A549 (cell line): ENCODE results near the gene MPI. TPM values are rescaled to one million over a fixed set of nuclear protein-coding genes. Genes with fewer than 3 reads are reported as not detected.
A peak's percentile ranks its signal among the peaks of the same experiment; 100 is the strongest.

ENCODE experiments used
- ATAC-seq, 2 experiments: fragments of 200-7000 bp in 1 of 2; fragments of >200 bp in 1 of 2; cut with Nextera tagmentation in 1 of 2; cut with Tn5 transposase in 1 of 2; 3 replicates each; pipeline versions ENCODE4 v1.8.0 to v1.9.1; 2018 to 2020; ENCODE audit warnings: mild to moderate bottlenecking in 1 of 2, moderate library complexity in 1 of 2
- CTCF ChIA-PET: fragments of 300-600 bp; sonication (Branson Sonifier 250); formaldehyde crosslinking; extraction: SDS; loops from one replicate; lab custom pipeline; 2021; ENCODE audit warnings: antibody characterized with exemption, inconsistent platforms; lab: Yijun Ruan, JAX
- POLR2A ChIA-PET: fragments of 350-600 bp; formaldehyde crosslinking; extraction: SDS; loops from one replicate; lab custom pipeline; 2021; ENCODE audit warnings: antibody characterized with exemption, inconsistent platforms; lab: Yijun Ruan, JAX
- DNase-seq, 2 experiments: peaks; one replicate each; pipeline versions ENCODE4 v3.0.0 to v3.0.0-alpha.2; 2011 to 2016; ENCODE audit warnings: low read depth in 1 of 2, low spot score in 1 of 2
- FAIRE-seq: peaks from 2 replicates; lab custom pipeline; 2011; peaks lifted over from hg19 to GRCh38; lab: Jason Lieb, UNC
- H3K27ac ChIP-seq, 2 experiments: fragments of >200 bp; sonication (Bioruptor Twin); formaldehyde crosslinking; 3 replicates each; pipeline ENCODE4 v1.5.1; 2016 to 2017
- H3K4me1 ChIP-seq: fragments of >200 bp; sonication (Bioruptor Twin); formaldehyde crosslinking; 3 replicates; pipeline ENCODE4 v1.6.1; 2016
- H3K4me2 ChIP-seq: fragments of >200 bp; sonication (Bioruptor Twin); formaldehyde crosslinking; 3 replicates; pipeline ENCODE4 v1.6.1; 2016
- H3K4me3 ChIP-seq: fragments of >200 bp; sonication (Bioruptor Twin); formaldehyde crosslinking; 3 replicates; pipeline ENCODE4 v1.5.1; 2016
- H3K9me3 ChIP-seq: fragments of >200 bp; sonication (Bioruptor Twin); formaldehyde crosslinking; 3 replicates; pipeline ENCODE4 v1.6.1; 2016
- BCL3 ChIP-seq: fragments of >200 bp; sonication (Bioruptor Twin); formaldehyde crosslinking; IDR thresholded peaks from 3 replicates; pipeline ENCODE4 v1.6.1; 2016
- CBX2 ChIP-seq: fragments of 200-600 bp; sonication (generic); IDR thresholded peaks from 2 replicates; pipeline ENCODE4 v1.6.1; 2016; ENCODE audit warnings: low read depth, mild to moderate bottlenecking, borderline replicate concordance
- CBX8 ChIP-seq: fragments of 200-600 bp; sonication (generic); IDR thresholded peaks from 2 replicates; pipeline ENCODE4 v1.6.1; 2016
- CEBPB ChIP-seq, 2 experiments: fragments of >200 bp in 1 of 2; sonication (Bioruptor Twin) in 1 of 2; formaldehyde crosslinking in 1 of 2; IDR thresholded peaks; 2 replicates each; pipeline ENCODE4 v1.6.1; 2012 to 2016
- CTCF ChIP-seq: fragments of >200 bp; sonication (Bioruptor Twin); formaldehyde crosslinking; IDR thresholded peaks from 3 replicates; pipeline ENCODE4 v1.5.1; 2016
- EHF ChIP-seq: fragments of 250-450 bp; sonication (Bioruptor Pico); IDR thresholded peaks from 2 replicates; pipeline ENCODE4 v1.5.0; 2020; ENCODE audit warnings: mild to moderate bottlenecking
- ESRRA ChIP-seq: fragments of 150-350 bp; IDR thresholded peaks from 2 replicates; pipeline ENCODE4 v1.6.1; 2014; ENCODE audit warnings: mild to moderate bottlenecking, low read length, borderline replicate concordance
- FOXS1 ChIP-seq: fragments of 250-450 bp; sonication (Bioruptor Pico); IDR thresholded peaks from 2 replicates; pipeline ENCODE4 v1.5.0; 2020; ENCODE audit warnings: mild to moderate bottlenecking, moderate library complexity
- GATA3 ChIP-seq: IDR thresholded peaks from 2 replicates; pipeline ENCODE4 v1.6.1; 2012; ENCODE audit warnings: borderline replicate concordance
- HDAC2 ChIP-seq: fragments of 200-600 bp; sonication (generic); IDR thresholded peaks from 2 replicates; pipeline ENCODE4 v1.6.1; 2016
- HOXB13 ChIP-seq: fragments of 250-450 bp; sonication (Bioruptor Pico); IDR thresholded peaks from 2 replicates; pipeline ENCODE4 v1.5.0; 2020; ENCODE audit warnings: low read depth, mild to moderate bottlenecking, moderate library complexity
- JUN ChIP-seq, 2 experiments: fragments of >200 bp; sonication (Bioruptor Twin); formaldehyde crosslinking; IDR thresholded peaks; 2 replicates in 1 of 2; 3 replicates in 1 of 2; pipeline ENCODE4 v1.6.1; 2016 to 2017
- RCOR1 ChIP-seq: fragments of 150-350 bp; IDR thresholded peaks from 2 replicates; pipeline ENCODE4 v1.6.1; 2014; ENCODE audit warnings: antibody characterized with exemption, low read length, low read depth
- RNF2 ChIP-seq: fragments of 200-600 bp; sonication (generic); IDR thresholded peaks from 2 replicates; pipeline ENCODE4 v1.6.1; 2016; ENCODE audit warnings: low read depth, mild to moderate bottlenecking, antibody characterized with exemption, moderate library complexity, borderline replicate concordance
- TP53 ChIP-seq: fragments of 250-450 bp; sonication (Bioruptor Pico); IDR thresholded peaks from 2 replicates; pipeline ENCODE4 v1.5.0; 2021; ENCODE audit warnings: mild to moderate bottlenecking, moderate library complexity
- WGBS: methylation state at CpG from one replicate; pipeline ENCODE4 v1.1.6; 2017; ENCODE audit errors: missing lambda C conversion rate; 5-methylcytosine and 5-hydroxymethylcytosine counted together
- polyA plus RNA-seq, 4 experiments: library from polyadenylated mRNA; depleted of rRNA in 3 of 4; stranded (reverse); fragments of >200 nt; fragmentation: RNase III in 1 of 4; extraction: RNeasy Plus Mini Kit Qiagen cat#74134 plus additional on column Dnase treatment in 1 of 4; gene quantifications; 2 replicates in 3 of 4; 3 replicates in 1 of 4; pipeline ENCODE4 v1.2.3, GENCODE V29; 2011 to 2017
- TF ChIP-seq, protein P1 (sequence below): IDR thresholded peaks from 2 replicates; pipeline ENCODE4 v1.6.1; 2012
- TF ChIP-seq, protein P2 (sequence below): fragments of >200 bp; sonication (Bioruptor Twin); formaldehyde crosslinking; IDR thresholded peaks from 2 replicates; pipeline ENCODE4 v1.6.1; 2016

Gene MPI
- polyA plus RNA-seq, 2 of the 4 experiments (the other 2 are of a cell fraction) = 39.9 to 53.7 TPM

- TF ChIP-seq EHF (CRISPR knock-in tag) = no peak
- TF ChIP-seq CEBPB (IDR thresholded peaks at IDR 0.05) = no peak
- TF ChIP-seq GATA3 = no peak
- TF ChIP-seq TP53 (CRISPR knock-in tag) = no peak
Observed at GRCh38 chr15:74851960-74852359, 37.9 kb upstream of the MPI start (continued).

DNA sequence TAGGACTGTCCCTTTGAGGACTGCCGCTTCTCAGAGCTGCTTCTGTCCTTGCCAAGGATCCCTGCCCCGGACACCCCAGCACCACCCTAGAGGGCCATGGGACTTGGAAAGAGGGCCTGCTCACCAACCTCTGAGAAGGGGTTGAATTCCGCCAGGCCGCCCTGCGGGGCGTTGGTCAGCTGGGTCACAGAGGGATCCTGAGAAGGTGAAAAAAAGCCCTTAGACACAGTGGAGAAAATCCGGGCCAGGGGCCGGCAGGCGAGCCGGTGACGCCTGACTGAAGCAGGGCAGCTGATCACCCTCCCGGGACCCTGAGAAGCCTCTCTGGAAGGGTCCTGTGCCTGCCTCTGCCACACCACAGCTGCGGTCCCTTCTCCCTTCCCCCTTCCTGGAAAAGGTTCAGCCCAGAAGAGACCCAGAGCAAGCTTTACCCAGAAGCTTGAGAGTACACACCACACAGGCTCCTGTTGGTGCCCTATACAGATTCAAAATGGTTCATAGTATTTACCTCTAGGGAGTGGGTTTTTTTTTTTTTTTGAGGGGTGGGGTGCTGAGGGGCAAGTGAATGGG, 35.3 kb upstream of the MPI start:
- FAIRE-seq (no peak), ATAC-seq (no peak), DNase-seq (no peak)
- Histone ChIP-seq H3K4me1 (peaks cover 5% of the 10 kb centered on the region; the same call in 1 of the 3 replicates), H3K4me2 (no peak overlapping the region), H3K27ac (no peak overlapping the region), H3K9me3 (no peaks in the 10 kb centered on the region), H3K4me3 (no peak overlapping the region)
- TF ChIP-seq BCL3 = no peak
- TF ChIP-seq CBX8 = no peak
- no peak for TF ChIP-seq HDAC2
- no peak for TF ChIP-seq RNF2
- no peak for TF ChIP-seq FOXS1 (CRISPR knock-in tag)
- TF ChIP-seq RCOR1 = no peak
- TF ChIP-seq, protein P1, sequence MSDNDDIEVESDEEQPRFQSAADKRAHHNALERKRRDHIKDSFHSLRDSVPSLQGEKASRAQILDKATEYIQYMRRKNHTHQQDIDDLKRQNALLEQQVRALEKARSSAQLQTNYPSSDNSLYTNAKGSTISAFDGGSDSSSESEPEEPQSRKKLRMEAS = no peak
- TF ChIP-seq EHF (CRISPR knock-in tag) = no peak
- TF ChIP-seq, protein P2, sequence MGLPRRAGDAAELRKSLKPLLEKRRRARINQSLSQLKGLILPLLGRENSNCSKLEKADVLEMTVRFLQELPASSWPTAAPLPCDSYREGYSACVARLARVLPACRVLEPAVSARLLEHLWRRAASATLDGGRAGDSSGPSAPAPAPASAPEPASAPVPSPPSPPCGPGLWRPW = no peak
- CTCF ChIA-PET = interaction anchor here (1.3 to 2.7 kb wide), 3 partner anchors 28 to 96 kb away, joined by 4 to 10 read pairs (median 4); no protein-coding TSS in a partner anchor
- WGBS = 93% methylated on average over 13 of the region's 13 CpGs
- POLR2A ChIA-PET = interaction anchor here (0.6 kb wide), 1 partner anchor 11 kb away, joined by 4 read pairs; no protein-coding TSS in a partner anchor

GRCh38 chr15:74855857-74856256, 34.0 kb upstream of the MPI start:
- TF ChIP-seq HOXB13 (CRISPR knock-in tag) (no peak), JUN (IDR thresholded peaks at IDR 0.05) (no peak), CTCF (no peak)
- CTCF ChIA-PET = interaction anchor here (0.5 to 2.7 kb wide), 3 partner anchors 14 to 46 kb away, joined by 4 to 10 read pairs (median 7); partner anchors contain the start of gene ULK3

DNA sequence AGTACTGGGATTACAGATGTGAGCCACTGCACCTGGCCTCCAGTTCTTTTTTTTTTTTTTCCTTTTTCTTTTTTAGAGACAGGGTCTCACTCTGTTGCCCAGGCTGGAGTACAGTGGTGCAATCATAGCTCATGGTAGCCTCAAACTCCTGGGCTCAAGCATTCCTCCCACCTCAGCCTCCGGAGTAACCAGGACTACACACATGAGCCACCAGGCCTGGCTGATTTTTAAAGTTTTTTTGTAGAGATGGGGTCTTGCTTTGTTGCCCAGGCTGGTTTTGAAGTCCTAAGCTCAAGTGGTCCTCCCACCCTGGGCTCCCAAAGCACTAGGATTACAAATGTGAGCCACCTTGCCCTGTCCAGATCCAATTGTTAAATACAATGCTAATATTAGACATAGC, 33.3 kb upstream of the MPI start:
- TF ChIP-seq ESRRA (no peak), CBX2 (no peak), HDAC2 (no peak)
- no peak for FAIRE-seq
- no peak for ATAC-seq
- Histone ChIP-seq H3K4me2 (no peak overlapping the region), H3K9me3 (no peaks in the 10 kb centered on the region), H3K4me1 (peaks cover 5% of the 10 kb centered on the region; the same call in 1 of the 3 replicates), H3K4me3 (no peak overlapping the region), H3K27ac (no peak overlapping the region)
- DNase-seq = no peak
- ChIA-PET CTCF (interaction anchor here (2.1 to 2.7 kb wide), 2 partner anchors 14 to 46 kb away, joined by 7 to 10 read pairs; partner anchors contain the start of gene ULK3), POLR2A (no interaction called here)
- whole genome bisulfite sequencing = 95% methylated on average over 1 of the region's 1 CpG

More at GRCh38 chr15:74855857-74856256, 34.0 kb upstream of the MPI start:
- no peak for DNase-seq
- Histone ChIP-seq H3K4me2 (no peak overlapping the region), H3K9me3 (no peaks in the 10 kb centered on the region), H3K4me3 (no peak overlapping the region), H3K4me1 (peaks cover 5% of the 10 kb centered on the region; the same call in 1 of the 3 replicates), H3K27ac (no peak overlapping the region)
- ATAC-seq = peak in 1 of 2 experiments; percentile 39; a peak in 2 of 6 replicates
- no peak for FAIRE-seq
- WGBS = 95% methylated on average over 2 of the region's 2 CpGs
- POLR2A ChIA-PET = no interaction called here
